HL-60 (cell line): ENCODE data around the gene FAM24B.

Source experiments
- CTCF ChIP-seq: IDR thresholded peaks from one replicate; pipeline ENCODE4 v1.5.1; 2011; ENCODE audit warnings: low read length, control low read depth, inconsistent platforms; ENCODE audit not compliant: insufficient read depth
- GABPA ChIP-seq: IDR thresholded peaks from 2 replicates; pipeline ENCODE4 v1.6.1; 2012; ENCODE audit warnings: low read depth
- POLR2AphosphoS5 ChIP-seq: IDR thresholded peaks from 2 replicates; pipeline ENCODE4 v1.6.1; 2012; ENCODE audit warnings: low read depth
- REST ChIP-seq: IDR thresholded peaks from 2 replicates; pipeline ENCODE4 v1.6.1; 2012; ENCODE audit warnings: low read depth; ENCODE audit not compliant: insufficient replicate concordance
- SPI1 ChIP-seq: IDR thresholded peaks from 2 replicates; pipeline ENCODE4 v1.6.1; 2012; ENCODE audit warnings: low read depth, mild to moderate bottlenecking, borderline replicate concordance

- no peak for TF ChIP-seq CTCF
- TF ChIP-seq REST: no peak
- TF ChIP-seq POLR2AphosphoS5: no peak
- no peak for TF ChIP-seq SPI1
- TF ChIP-seq GABPA: no peak
Observed at GRCh38 chr10:122852261-122852660, 27.1 kb downstream of the FAM24B start.
